Mesodermal cell (in vitro differentiated cells): ENCODE measurements around the gene TMEM37.

ENCODE experiments used
- H3K27ac ChIP-seq: 2 replicates; pipeline ENCODE4 v1.7.0; 2013; ENCODE audit warnings: mild to moderate bottlenecking, low read depth, low read length, moderate library complexity; ENCODE audit not compliant: severe bottlenecking
- H3K36me3 ChIP-seq: 2 replicates; pipeline ENCODE4 v1.7.1; 2013; ENCODE audit warnings: mild to moderate bottlenecking, low read length, moderate library complexity; ENCODE audit not compliant: control insufficient read depth, insufficient read depth
- H3K4me1 ChIP-seq: one replicate; pipeline ENCODE4 v1.7.1; 2013; ENCODE audit warnings: mild to moderate bottlenecking, low read length; ENCODE audit not compliant: insufficient read depth, control insufficient read depth, poor library complexity, severe bottlenecking
- H3K4me3 ChIP-seq: 2 replicates; pipeline ENCODE4 v1.7.0; 2013; ENCODE audit warnings: low read length, control low read depth, mild to moderate bottlenecking; ENCODE audit not compliant: insufficient read depth, poor library complexity, severe bottlenecking; ENCODE audit errors: extremely low read depth
- H3K9me3 ChIP-seq: 2 replicates; pipeline ENCODE4 v1.7.1; 2013; ENCODE audit warnings: mild to moderate bottlenecking, low read length, moderate library complexity; ENCODE audit not compliant: control insufficient read depth
- WGBS, 2 experiments: methylation state at CpG; one replicate each; pipeline ENCODE4 v1.1.5; 2013; ENCODE audit warnings: missing lambda C conversion rate in 2 of 2; ENCODE audit not compliant: insufficient coverage in 2 of 2; 5-methylcytosine and 5-hydroxymethylcytosine counted together

TMEM37 gene

DNA sequence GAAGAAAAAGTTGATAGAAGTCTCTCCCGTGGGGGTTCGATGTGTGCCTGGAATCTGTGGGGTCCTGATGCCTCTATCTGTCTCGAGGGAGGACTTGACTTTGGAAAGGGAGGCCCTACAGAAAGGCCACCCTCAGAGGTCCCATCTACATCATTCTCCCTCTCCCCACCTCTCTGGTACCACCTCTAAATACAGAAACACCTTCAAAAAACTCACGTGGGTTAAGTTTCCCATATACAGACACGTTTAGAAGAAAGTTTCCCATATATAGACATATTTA lies 5.3 kb upstream of the TMEM37 start:
- peaks cover 3% of the 10 kb centered on the region for H3K4me1 ChIP-seq
- H3K36me3 ChIP-seq: no peaks in the 10 kb centered on the region
- H3K4me3 ChIP-seq: no peak overlapping the region
- 78 to 100% methylated on average over 3 of the region's 5 CpGs for WGBS, 2 experiments
- H3K9me3 ChIP-seq: peaks cover 6% of the 10 kb centered on the region
- no peak overlapping the region for H3K27ac ChIP-seq

DNA sequence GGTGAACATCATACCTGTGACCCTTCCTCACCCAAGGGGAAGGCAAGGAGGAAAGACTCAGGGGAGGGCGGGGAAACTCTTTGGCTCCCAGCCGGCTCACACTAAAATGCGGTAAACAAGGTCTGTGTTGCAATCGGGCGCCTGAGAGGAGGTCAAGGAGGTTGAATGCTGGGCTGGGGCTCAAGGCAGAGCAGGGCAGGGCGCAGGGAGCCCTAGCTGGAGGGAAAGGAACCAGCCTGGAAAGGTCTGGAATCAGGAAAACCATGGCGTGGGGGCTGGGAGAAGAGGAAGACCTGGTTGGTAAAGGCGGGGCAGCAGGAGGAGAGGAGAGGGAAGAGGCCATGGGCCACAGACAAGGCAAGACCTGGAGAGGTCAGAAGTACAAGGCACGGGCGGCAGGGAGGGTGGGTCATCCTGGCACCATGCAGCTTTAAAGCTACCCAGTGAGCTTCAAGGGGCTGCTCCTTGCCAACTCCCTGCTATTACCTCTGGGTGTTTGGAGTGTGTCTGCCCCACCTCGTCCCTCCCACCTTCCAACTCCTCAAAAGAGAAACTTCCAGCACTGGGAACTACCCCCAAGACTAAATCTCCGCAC lies 4.8 kb upstream of the TMEM37 start:
- no peaks in the 10 kb centered on the region for H3K36me3 ChIP-seq
- peaks cover 5% of the 10 kb centered on the region for H3K9me3 ChIP-seq
- H3K27ac ChIP-seq: no peak overlapping the region
- WGBS, 2 experiments: 75 to 82% methylated on average over 9 to 11 of the region's 12 CpGs
- H3K4me3 ChIP-seq: no peak overlapping the region
- peaks cover 4% of the 10 kb centered on the region for H3K4me1 ChIP-seq

DNA sequence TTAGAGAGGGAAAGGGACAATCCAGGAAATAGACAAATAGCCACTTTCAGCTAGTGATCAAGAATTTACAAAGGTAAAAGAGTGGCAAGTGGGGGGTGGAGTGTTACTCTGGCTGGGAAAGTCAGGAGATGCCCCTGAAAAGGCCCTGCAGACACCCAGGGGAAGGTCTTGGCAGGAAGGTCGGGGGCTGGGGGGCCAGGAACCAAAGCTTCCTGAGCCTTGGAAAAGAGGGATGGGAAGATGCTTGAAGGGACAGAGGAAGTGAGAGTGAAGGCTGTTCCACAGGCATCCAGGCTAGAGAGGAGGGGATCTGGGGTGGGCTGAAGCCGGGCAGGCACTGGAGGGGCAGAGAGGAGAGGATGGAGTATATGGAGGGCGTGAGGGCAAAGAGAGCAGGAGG lies 3.9 kb upstream of the TMEM37 start:
- Histone ChIP-seq H3K9me3 (no peaks in the 10 kb centered on the region), H3K36me3 (no peaks in the 10 kb centered on the region), H3K27ac (no peak overlapping the region), H3K4me1 (peaks cover 7% of the 10 kb centered on the region), H3K4me3 (no peak overlapping the region)
- 82 to 94% methylated on average over 3 of the region's 3 CpGs for WGBS, 2 experiments

DNA sequence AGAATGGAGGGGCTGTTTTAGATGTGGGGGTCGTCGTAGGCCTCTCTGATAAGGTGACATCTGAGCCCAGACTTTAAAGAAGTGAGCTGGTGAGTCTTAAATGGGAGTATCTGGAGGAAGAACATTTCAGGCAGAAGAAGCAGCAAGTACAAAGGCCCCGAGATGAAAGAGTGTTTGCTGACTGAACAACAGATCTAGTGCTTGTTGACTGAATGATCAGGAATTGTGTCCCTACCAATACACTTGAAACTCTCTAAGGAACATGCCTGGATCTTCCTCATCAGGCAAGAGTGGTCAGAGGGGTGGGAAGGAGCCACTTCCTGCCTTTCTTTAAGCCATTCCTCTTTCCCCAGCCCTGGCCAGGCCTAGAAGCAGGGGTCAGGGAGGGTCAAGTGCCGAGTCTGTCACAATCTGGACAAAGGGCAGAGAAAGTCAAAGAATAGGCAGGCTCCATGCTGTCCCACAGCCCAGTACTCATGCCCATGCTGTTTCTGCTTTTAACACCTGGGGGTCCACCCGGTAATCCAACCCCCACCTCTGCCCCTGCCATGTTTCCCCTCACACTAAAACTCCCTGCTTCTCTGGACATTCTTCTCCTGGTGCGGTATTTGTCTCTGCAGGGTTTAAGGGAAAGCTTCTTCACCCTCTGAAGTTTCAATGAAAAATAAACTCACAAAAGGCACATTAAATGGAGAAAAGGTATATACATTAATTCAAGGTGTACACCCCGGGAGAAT lies 3.0 kb upstream of the TMEM37 start:
- H3K4me3 ChIP-seq: no peak overlapping the region
- H3K27ac ChIP-seq: no peak overlapping the region
- H3K9me3 ChIP-seq: no peaks in the 10 kb centered on the region
- no peaks in the 10 kb centered on the region for H3K36me3 ChIP-seq
- 78 to 81% methylated on average over 5 of the region's 7 CpGs for WGBS, 2 experiments
- H3K4me1 ChIP-seq: peaks cover 7% of the 10 kb centered on the region

DNA sequence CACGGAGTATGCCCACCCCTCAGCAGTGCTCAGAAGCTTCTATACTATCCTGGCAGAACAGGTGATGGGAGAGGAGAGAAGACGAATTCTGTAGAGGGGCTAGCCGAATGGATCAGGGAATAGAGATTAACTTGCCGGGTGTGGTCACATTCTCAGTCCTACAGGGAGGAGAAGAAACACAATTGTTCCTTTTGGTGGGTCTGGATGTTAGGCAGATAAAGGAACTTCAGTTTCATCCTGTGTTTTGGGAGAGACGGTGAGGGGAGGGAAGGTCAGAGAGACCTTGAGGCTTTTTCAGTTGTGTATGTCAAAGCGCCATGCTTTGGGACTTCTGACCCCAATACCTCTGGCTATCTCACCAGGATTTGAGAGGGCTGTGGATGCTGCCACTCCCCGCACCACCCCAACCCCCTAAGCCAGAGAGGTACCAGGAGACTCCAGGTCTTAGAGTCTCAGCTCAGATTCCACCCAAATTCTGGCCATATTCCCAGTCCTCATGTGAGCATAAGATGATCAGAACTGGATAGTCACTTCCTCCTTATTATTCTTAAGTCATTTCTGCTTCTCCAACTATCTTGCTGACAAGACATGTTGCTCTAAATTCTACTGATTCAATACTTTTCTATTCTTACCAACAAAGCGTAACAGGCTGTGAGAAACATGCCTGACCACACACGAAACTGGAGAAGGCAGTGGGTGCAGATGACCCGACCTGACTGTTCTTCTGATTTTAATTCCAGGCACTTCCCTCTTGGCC lies 2.3 kb upstream of the TMEM37 start:
- Histone ChIP-seq H3K36me3 (no peaks in the 10 kb centered on the region), H3K4me1 (peaks cover 7% of the 10 kb centered on the region), H3K27ac (no peak overlapping the region), H3K4me3 (no peak overlapping the region), H3K9me3 (no peaks in the 10 kb centered on the region)
- WGBS, 2 experiments: 91 to 94% methylated on average over 8 of the region's 10 CpGs

DNA sequence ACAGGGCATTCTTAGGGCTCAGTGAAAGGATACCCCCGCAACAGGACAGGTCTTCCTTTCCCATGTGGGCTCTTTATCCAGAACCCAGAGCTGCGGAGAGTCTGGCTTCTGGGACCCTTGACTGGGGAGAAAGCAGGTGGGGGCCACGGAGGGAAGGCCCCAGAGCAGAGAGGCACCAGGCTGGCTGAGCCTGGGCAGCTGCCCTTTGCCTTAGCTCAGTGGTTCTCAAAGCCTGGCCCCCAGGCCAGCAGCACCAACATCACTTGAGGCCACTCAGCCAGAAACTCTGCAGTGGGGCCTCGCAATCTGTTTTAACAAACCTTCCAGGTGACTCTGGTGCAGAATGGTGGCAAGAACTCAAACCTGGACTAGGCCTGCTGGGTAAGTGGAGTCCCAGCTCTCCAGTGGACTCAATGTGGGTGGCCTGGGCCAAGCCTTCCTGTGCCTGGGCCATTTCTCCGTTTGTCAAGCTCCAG lies 1.6 kb upstream of the TMEM37 start:
- 80 to 96% methylated on average over 4 of the region's 5 CpGs for WGBS, 2 experiments
- H3K27ac ChIP-seq: no peak overlapping the region

DNA sequence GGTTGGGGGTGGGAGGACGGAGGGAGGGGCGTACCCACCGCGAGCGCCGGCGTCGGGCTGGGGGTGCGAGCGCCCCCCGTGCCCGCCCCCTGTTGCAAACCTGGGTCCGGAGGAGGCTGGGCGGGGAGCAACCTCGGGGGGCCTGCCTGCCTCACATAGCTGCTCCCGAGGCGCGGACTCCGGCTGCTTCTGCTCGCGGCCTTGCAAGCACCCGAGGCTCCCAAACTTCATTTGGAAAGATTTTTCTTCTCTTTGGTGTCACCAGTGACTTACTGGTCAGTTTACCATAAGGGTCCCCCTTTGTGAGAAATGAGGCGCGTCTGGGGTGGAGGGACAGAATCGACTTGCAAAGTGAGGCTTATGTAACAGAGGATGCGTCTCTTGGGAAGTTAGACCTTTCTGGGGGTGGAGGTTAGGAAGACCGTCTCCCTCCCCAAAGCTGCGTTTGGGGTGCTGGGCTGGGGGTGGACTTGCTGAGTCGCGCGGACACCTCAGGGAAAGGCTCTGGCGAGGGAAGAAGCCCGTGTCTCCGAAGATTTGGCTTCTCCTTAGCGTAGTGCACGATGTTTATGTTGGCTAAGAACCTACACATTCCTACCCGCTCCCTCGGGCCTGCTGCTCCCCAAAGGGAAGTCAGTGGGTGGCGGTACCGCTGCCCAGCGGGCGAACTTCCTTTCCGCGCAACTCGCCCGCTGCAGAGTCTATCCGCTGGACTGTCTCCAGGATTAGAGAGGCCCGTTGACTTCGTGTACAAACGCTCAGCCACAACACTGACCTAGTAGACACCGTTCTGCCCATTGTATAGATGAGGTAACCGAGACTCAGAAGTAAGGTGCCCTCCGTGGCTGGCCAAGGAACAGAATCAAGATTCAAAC lies 559 bp downstream of the TMEM37 start:
- no peak overlapping the region for H3K27ac ChIP-seq
- no peaks in the 10 kb centered on the region for H3K36me3 ChIP-seq
- 22 to 26% methylated on average over 41 to 46 of the region's 53 CpGs for WGBS, 2 experiments
- peak overlapping the region; percentile 44 for H3K4me3 ChIP-seq
- no peaks in the 10 kb centered on the region for H3K9me3 ChIP-seq
- peaks cover 7% of the 10 kb centered on the region for H3K4me1 ChIP-seq

More for the DNA sequence above, 1.6 kb upstream of the TMEM37 start:
- no peaks in the 10 kb centered on the region for H3K36me3 ChIP-seq
- H3K9me3 ChIP-seq: no peaks in the 10 kb centered on the region
- H3K4me3 ChIP-seq: no peak overlapping the region
- peaks cover 7% of the 10 kb centered on the region for H3K4me1 ChIP-seq

DNA sequence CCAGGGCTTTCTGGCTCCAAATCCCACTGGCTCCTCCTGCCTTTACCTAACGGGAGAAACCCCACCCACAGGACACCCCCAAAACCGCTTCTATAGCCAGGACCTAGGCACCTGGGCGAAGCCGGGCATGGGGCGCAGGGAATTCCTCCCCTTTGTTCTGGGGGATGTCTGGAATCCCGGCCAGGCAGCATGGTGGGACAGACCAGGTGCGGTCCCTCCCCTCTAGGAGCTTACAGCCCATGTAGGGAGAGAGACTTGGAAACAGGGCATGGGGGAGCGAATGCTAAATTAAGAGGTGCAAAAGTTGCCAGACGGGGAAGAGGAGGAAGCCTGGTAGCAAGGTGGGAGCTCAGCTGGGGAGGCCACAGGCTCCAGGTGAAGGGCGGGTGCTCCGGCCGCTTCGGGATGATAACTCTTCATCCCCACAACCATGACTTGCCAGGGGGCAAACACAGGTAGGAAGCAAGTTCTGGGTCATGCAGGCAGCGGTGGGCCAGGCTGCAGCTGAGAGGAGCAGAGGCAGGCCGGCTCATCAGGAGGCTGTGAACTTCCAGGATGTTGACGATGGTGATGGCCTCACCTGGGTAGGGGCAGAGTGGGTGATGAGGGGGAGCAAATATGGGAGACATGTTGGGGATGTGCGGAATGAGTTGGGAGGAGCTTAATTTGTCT lies 1.3 kb downstream of the TMEM37 start:
- H3K9me3 ChIP-seq: no peaks in the 10 kb centered on the region
- peak overlapping the region; percentile 44 for H3K4me3 ChIP-seq
- H3K27ac ChIP-seq: no peak overlapping the region
- no peaks in the 10 kb centered on the region for H3K36me3 ChIP-seq
- peaks cover 7% of the 10 kb centered on the region for H3K4me1 ChIP-seq
- WGBS, 2 experiments: 89 to 90% methylated on average over 12 to 14 of the region's 17 CpGs

DNA sequence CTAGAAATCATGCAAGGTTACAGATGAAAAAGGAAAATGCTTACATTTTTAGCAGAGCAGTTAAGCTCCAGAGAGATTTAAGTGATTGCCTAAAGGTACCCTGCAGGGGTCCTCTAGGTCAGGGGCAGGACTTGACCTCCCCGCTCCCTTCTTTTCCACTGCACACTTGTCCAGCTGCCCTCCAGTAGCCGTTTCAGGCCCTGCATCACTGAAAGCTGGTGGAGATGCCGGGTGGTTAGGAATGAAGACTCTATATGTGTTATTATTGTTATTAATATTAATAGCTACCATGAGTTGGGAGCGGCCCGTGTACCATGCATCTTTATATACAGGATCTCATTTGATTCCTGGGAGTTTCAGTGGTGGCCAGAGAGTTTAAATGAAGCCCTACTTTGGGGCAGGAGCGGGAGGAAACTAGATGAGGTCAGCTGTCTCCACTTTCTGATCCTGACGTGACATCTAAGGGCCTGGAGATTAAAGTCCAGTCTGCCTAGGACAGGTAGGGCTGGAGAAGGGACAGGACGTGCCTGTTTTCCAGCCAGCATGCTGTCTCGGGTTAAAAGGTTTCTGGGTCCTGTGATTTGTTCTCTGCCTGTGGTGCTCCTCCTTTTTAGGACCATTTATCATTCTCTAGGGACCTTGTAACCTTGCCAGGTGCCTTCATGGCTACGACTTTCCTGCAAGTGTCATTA lies 2.1 kb downstream of the TMEM37 start:
- no peak overlapping the region for H3K4me3 ChIP-seq

More for the DNA sequence above, 2.1 kb downstream of the TMEM37 start:
- Histone ChIP-seq H3K36me3 (no peaks in the 10 kb centered on the region), H3K27ac (no peak overlapping the region), H3K9me3 (no peaks in the 10 kb centered on the region), H3K4me1 (peaks cover 4% of the 10 kb centered on the region)
- WGBS, 2 experiments: 94% methylated on average over 3 to 5 of the region's 10 CpGs
